Measurements from ENCODE around the gene IL22RA1.

DNA sequence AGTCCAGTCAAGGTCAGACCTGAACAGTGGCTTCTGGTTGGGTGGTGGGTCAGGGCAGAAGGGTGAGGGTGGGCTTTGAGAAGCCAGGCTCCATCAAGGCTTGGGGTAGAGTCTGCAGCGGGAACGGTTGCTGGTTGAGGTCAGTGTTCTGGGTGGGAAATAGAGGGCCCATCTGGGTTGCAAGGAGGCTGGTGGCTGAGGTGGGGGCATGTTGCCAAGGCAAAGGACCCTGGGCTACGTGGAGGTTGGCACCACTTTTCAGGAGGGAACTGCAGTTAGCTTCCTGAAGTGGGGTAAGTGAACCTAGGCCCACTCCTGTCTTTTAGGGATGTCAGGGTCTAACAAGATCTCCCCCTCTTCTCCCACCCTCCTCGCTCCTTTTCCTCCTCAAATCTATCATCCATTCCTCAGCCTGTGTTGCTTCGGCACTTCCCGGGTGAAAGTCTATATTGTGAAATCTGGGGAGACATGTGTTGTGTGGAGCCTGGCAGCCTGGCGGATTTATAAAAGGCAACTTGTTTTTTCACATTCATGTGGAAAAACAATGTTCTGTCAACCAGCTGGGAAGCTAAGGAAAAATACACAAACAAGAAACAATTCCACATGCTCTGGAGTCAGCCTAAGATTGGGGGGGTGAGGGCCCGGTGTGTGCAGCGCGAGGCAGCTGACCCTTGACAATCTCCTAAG, 1.5 kb downstream of the IL22RA1 start:
- no peak for TF ChIP-seq EZH2 (IDR thresholded peaks at IDR 0.05)
- TF ChIP-seq POLR2AphosphoS5 (IDR thresholded peaks at IDR 0.05; ENCODE audit: borderline replicate concordance, low read depth, low read length) = no peak
- no peak for TF ChIP-seq FOXP2 (optimal IDR thresholded peaks at IDR 0.05; ENCODE audit: control extremely low read depth, extremely low read length, insufficient read depth)

Measured in SK-N-MC (cell line).